HG03520 (cell line): ENCODE data around the gene CLTB.
"Not testable (repeated sequence)": the region's sequence is repeated elsewhere in the genome, so short reads cannot be mapped to it uniquely, and the experiment has no call there.

ENCODE experiments used
- ATAC-seq: cut with Tn5 transposase; IDR thresholded peaks from one replicate; pipeline ENCODE4 v1.9.1; 2021; ENCODE audit warnings: mild to moderate bottlenecking, moderate library complexity; ENCODE audit not compliant: unreplicated experiment

Gene CLTB

GRCh38 chr5:176429972-176430371 lies 13.6 kb upstream of the CLTB start:
- no peak for ATAC-seq

- no peak for ATAC-seq
Observed at GRCh38 chr5:176427971-176428370, 11.6 kb upstream of the CLTB start.

- no peak for ATAC-seq
Observed at GRCh38 chr5:176426876-176427275, 10.5 kb upstream of the CLTB start.

DNA sequence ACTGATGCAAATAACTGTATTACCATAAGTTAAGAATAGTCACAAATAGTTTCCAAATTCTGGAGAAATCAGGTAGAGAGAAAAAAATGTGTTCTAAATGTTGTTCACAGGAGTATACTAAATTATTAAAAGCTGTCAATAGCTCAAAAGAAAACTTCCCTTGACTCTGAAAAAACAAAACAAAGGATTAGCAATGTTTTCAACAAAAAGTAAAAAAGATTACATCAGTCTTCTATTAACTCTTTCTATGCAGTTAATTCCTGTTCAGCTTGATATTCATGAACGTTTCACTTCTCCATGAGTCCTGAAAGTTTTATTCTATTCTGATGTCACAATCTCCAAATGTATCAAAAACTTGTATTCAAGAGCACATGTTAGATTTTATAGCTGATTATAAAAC lies 9.5 kb upstream of the CLTB start:
- ATAC-seq: no peak

GRCh38 chr5:176425138-176425537 lies 8.8 kb upstream of the CLTB start:
- no peak for ATAC-seq

- ATAC-seq: no peak
Observed at GRCh38 chr5:176424181-176424580, 7.8 kb upstream of the CLTB start.

DNA sequence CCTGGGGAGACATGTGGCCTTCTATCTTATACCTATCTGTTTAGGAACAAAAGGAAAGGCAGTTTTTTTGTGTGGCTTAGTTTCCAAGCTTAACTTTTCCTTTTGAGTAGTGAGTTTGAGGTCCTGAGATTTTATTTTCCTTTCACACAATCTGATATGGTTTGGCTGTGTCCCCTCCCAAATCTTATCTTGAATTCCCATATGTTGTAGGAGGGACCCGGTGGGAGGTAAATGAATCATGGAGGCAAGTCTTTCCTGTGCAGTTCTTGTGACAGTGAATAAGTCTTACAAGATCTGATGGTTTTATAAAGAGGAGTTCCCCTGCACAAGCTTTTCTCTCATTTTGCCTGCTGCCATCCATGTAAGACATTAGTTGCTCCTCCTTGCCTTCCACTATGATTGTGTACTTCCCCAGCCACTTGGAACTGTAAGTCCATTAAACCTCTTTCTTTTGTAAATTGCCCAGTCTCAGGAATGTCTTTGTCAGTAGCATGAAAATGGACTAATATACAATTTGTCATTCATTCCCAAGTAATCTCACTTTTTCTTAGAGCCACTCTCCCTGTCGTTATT lies 4.7 kb upstream of the CLTB start:
- ATAC-seq: no peak

GRCh38 chr5:176420086-176420485 lies 3.7 kb upstream of the CLTB start:
- ATAC-seq: no peak

DNA sequence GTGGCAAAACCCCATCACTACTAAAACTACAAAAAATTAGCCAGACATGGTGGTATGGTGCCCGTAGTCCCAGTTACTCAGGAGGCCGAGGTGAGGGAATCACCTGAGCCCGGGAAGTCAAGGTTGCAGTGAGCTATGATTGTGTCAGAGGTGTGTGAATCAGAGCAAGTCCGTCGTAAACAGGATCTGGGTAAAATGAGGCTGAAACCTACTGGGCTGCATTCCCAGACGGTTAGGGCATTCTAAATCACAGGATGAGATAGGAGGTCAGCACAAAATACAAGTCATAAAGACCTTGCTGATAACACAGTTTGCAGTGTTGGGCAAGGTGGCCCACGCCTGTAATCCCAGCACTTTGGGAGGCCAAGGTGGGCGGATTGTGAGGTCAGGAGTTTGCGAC lies 1.9 kb upstream of the CLTB start:
- ATAC-seq: no peak

GRCh38 chr5:176416965-176417364 lies 626 bp upstream of the CLTB start:
- no peak for ATAC-seq

- no peak for ATAC-seq
Observed at GRCh38 chr5:176415240-176415951, 943 bp downstream of the CLTB start.

- no peak for ATAC-seq
Observed at GRCh38 chr5:176414704-176415103, 1.6 kb downstream of the CLTB start.

DNA sequence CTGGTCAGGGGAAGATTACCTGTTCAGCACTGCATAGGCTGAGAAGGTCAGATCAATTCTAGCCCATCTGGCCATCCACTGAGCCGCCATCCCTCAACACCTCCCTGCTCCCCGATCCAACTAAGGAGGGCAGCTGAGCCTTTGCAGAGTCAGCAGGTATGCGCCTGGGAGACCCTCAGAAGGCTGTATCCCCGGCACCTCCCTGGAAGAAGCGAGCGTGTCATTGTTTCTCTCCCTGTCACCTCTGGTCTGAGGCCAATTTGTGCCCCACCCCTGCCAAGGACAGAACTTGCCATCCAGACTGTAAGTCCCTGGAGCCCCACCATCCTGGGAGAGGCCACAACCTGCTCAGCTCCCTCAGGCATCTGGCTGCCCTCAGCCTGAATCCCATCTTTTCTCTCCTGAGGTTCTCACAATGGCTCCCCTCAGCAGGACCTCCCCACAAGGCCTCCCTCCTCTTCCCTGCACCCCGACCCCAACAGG lies 2.6 kb downstream of the CLTB start:
- ATAC-seq: no peak

- no peak for ATAC-seq
Observed at GRCh38 chr5:176413255-176413565, 3.1 kb downstream of the CLTB start.

- no peak for ATAC-seq
Observed at GRCh38 chr5:176412517-176413254, 3.7 kb downstream of the CLTB start.

DNA sequence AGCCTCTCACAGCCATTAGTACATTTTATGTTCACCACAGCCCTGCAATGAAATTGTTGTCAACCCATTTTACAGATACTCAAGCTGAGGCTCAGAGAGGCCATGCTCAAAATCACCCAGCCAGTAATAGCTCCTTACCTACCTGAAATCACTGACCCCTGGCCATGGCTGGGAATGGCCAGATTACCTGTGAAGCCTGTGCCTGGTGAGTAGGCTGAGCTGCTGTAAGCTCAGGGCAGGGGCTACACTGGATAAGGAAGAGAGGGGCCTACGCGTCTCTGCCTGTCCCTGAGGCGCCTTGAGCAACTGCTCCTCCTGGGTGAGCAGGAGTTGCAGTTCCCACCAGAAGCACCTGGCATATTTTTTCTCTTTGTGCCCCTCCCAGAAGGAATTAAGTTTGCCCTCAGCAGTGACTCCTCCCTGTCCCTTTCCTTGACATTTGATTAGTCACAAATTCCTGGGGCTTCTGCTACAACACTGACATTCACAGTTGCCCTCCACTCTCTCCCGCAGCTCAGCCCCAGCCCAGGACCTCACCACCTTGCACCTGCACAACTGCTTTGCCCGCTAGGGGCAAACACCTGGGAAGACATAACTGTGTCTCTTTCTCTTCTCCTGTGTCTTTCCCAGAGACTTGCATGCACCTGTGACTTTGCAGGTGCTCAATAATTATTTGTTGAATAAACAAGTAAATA lies 5.7 kb downstream of the CLTB start:
- no peak for ATAC-seq

DNA sequence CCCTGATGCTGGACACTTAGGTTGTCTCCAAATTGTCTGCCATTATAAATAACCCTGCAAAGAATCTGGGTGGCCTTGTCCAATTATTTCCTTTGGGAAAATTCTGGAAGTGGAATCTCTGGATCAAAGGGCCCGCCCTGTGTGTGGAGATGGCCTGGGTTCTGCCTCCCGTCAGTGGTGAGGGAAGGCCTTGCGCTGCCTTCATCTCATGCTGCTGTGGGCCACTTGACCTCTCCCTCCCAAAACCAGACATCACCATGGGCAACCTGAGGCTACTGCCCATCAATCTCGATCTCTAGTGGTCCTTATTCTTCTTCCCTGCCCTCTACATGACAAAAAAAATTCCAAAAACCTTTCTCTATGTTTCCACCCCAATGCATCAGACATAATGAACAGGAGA lies 6.6 kb downstream of the CLTB start:
- ATAC-seq: no peak

GRCh38 chr5:176408590-176408989 lies 7.7 kb downstream of the CLTB start:
- no peak for ATAC-seq

DNA sequence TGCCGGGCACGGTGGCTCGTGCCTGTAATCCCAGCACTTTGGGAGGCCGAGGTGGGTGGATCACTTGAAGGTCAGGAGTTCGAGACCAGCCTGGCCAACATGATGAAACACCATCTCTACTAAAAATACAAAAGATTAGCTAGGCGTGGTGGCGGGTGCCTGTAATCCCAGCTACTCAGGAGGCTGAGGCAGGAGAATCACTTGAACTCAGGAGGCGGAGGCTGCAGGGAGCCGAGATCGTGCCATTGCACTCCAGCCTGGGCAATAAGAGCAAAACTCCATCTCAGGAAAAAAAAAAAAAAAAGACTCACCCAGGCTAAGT lies 8.1 kb downstream of the CLTB start:
- not testable (repeated sequence) for ATAC-seq

DNA sequence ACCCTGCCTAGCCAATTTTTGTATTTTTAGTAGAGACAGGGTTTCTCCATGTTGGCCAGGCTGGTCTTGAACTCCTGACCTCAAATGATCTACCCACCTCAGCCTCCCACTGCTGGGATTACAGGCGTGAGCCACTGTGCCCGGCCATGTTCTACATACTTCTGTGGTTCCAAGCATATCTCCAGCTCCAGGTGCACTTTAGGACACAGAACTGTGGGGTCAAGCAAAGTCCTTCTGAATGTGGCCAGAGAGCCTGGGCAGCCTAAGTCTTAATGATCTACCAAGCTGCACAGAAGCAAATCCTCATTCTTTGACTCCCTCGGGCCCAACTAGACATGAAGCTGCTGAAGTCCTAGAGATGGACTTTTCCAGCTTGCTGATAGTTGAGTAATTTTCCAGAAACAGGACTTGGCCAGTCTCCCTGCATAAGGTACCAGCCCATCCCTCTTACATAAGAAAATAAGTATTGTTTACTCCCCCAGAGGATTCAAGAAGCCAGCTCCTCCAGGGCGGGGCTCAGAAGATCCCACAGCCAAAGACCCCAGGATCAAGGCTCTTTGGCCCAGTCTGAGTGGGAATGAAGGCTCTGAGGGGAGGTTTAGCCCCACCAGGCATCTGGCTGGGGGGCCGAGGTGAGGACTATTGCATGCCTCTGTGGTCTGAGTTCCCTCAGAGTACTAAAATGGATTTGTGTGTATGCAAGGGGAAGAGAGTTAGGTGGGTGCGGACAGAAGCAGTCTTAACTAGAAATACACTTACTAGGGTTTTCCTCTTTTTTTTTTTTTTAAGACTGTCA lies 8.7 kb downstream of the CLTB start:
- ATAC-seq: no peak

- ATAC-seq: no peak
Observed at GRCh38 chr5:176406436-176407052, 9.8 kb downstream of the CLTB start.
